ENCODE results near the gene FANCB.

FANCB gene

DNA sequence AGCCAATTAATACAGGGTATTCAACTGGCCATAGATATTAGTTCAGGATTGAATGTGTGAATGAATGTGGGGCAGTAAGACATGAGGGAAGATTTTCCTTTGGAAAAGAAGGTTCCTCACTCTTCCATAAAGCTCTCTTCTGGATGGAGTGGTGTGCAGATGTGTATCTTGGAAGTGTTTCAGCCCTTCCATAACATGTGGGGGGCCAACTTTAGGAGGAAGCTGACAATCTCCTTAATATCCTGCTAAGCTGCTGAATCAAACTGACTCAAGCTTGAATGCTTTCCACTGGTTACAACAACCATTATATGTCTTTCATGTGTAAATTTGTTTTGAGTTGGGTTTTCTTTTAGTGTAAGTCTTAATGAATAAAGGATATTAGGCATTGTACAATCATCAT, 40.3 kb downstream of the FANCB start:
- DNase-seq (ENCODE audit: low spot score), result no peak

DNA sequence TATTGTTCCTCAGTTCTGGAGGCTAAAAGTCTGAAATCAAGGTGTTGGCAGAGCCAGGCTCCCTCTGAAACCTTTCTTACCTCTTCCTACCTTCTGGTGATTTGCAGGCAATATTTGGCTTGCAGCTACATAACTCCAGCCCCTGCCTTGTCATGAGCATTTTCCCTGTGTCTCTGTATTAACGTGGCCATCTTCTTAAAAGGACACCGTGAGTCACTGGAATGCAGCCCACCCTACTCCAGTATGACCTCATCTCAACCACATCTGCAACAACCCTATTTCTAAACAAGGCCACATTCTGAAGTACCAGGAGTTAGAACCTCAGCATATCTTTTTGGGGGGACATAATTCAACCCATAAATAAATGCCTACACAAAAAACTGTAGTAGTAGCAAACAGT, 40.7 kb downstream of the FANCB start:
- no peak for DNase-seq (ENCODE audit: low spot score)

DNA sequence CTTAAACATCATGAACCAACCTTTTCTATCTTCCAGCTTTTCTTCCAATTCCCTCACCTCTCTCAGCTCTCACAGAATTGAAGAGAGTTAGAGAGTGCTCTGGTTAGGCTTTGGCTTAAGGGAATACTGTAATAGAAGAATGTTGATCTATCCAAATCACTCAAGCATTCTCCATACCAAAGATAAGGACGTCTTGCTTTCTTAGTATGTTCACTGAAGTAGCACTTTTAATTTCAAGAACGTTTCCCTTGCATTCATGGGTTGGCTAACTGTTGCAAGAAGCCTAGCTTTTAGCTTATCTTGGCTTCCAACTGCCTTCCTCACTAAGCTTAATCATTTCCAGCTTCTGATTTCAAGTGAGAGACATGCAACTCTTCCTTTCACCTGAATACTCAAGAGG, 43.2 kb downstream of the FANCB start:
- DNase-seq (ENCODE audit: low spot score), result no peak

DNA sequence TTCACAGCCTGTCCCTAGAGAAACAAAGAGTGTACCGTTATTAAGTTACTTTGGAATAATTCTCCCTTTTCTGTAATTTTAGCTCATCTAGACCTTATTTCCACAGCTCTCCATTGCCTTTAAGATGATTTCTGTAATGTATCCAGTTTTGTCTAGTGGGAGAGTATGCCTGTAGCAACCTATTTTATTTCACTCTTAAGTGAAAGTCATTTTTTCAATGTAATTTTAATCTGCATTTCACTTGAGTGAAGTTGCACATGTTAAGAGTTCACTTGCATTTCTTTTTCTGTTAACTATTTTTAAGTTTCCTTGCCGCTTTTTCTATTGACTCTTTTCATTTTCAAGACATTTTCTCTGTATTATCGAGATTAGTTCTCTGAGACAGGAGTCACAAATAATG, 46.5 kb downstream of the FANCB start:
- DNase-seq (ENCODE audit: low spot score), result no peak

DNA sequence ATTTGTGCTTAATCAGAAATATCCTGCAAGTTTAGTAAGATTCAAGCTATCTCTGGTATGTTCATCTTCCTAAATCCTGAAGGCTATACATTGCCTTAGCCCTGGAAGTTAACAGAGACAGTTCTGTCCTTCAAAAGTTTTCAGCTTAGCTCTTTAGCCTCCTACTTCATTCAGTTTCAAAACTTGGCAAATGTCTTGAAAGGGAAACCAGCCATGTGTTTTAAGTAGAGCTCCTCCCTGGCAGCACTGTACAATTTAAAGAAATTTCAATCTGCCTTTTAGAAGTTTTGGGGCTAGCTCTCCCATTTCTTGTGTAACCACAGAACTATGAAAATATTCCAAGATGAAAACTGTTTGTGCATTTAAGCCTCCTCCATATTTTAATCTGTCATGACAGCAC, 47.0 kb downstream of the FANCB start:
- no peak for DNase-seq (ENCODE audit: low spot score)

DNA sequence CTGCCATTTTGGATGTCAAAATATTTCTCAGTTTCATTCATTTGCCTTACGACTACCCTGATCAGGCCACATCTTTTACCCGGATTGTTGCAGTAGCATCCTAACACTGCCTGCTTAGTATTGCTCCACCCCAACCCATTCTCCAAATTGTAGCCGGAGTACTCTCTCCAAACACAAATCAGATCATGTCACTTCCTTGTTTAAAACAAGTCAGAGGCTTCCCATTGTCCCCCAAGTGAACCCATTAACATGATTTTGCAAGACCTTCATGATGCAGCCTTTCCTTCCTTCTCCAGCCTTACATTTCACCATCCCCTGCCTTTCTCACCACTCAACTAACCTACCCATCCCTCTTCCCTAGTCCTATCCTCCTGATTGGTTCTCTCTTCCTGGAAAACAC, 53.1 kb downstream of the FANCB start:
- DNase-seq (ENCODE audit: low spot score), result no peak

DNA sequence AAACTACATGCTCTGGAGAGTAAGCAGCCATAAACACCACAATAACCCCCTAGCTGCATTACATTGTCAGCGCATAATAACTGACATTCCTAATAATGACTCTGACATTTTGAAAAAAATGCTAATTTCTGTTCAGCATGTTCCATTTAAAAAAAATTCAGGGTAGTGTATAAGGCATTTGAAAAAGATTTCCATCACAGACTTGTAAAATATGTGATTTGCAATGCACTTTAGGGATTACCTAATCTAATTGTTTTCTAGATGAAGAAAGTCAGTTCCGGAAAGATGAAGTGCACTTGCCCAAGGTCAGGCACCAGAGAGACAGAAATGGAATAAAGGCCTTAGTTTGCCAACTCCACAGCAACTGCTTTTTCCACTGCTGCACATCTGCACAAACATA, 55.3 kb downstream of the FANCB start:
- no peak for DNase-seq (ENCODE audit: low spot score)

DNA sequence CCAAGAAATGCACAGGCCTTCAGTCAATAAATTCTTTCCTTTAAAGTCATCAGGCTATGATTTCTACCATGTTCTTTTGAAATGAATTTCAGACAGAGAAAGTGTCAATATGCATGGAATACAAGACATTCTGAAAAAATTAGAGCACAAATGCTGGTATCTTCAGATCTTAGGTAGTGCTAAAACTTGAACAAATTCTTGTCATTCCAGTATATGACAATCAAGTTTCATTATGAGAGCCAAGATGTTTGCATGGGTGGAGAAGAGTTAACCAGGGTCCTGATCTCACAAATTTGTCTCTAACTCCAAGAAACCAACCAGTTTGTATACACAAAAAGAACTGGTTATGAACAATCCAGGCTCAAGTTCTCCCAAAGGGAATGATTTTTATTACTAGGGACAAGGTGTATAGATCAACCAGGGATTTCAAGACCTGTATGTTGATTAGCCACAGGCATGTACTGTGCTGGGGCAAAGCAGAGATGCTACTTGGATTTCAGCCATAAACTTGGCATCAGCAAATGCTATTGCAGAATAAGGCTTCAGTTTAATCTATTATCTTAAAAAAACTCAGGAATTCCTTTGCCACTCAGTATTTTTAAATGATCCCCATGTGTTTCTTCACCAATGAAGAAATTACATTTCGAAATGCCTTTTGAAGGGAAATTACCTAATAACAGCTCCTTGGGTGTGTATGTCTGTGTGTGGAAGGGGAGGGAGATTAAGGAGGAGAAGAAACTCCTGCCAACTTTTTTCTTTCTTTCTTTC, 69.7 kb downstream of the FANCB start:
- DNase-seq (ENCODE audit: low spot score), result no peak

DNA sequence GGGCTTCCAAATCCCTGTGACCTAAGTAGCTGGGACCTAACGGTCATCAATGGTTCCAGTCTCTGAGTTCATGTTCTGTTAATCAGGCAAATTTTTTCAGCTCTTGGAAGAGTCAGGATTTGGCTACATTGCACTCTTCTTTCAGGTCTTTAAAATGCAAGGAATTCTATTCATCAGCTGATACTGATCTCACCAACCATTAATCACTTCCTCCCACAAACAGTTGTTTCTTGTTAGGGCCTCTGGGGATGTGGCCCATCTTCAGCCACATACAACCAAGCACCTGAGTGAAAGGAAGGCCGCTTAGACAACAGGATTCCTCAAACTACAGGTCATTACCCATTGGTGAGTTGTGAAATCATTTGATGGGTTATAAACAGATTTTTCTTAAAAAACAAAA, 71.7 kb downstream of the FANCB start:
- DNase-seq (ENCODE audit: low spot score), result no peak

DNA sequence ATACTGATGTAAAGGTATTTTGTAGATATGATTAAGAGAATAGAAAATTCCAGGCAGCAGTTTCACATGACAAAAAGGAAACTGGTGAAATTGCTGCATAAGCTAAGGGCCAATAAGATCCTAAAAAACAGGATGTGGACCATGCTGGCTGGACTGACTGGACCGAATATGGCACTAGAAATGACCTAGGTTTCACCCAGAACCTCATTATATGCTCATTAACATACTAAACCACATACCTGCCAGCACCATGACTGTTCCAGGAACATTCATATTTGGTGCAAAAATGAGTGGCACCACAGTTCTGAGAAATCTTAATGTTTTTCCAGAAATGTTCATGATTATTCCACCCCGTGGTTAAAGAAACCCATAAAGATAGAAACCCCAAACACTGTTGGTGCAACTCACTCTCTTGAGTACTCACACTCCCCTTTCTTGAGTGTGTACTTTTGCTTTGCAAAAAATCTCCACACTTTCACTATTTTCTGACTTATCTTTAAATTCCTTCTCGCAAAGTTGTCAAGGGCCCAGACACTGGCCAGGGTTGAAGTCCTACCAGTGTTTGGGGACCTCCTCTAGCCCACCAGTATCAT, 74.0 kb downstream of the FANCB start:
- DNase-seq (ENCODE audit: low spot score), result no peak

All from D341Med (cell line).